ENCODE measurements around the gene ACTL6B.
"Not testable (repeated sequence)": the region's sequence is repeated elsewhere in the genome, so short reads cannot be mapped to it uniquely, and the experiment has no call there.

Gene ACTL6B

GRCh38 chr7:100671353-100672327 is 15.4 kb upstream of the ACTL6B start:
- DNase-seq (ENCODE audit: low read depth) = no peak

GRCh38 chr7:100670074-100670473 is 13.8 kb upstream of the ACTL6B start:
- DNase-seq (ENCODE audit: low read depth) = no peak

- DNase-seq (ENCODE audit: low read depth) = not testable (repeated sequence)
Observed at GRCh38 chr7:100669106-100669505, 12.9 kb upstream of the ACTL6B start.

- no peak for DNase-seq (ENCODE audit: low read depth)
Observed at GRCh38 chr7:100668069-100668449, 11.8 kb upstream of the ACTL6B start.

- no peak for DNase-seq (ENCODE audit: low read depth)
Observed at GRCh38 chr7:100667331-100668068, 11.3 kb upstream of the ACTL6B start.

GRCh38 chr7:100665168-100665726 is 9.0 kb upstream of the ACTL6B start:
- DNase-seq (ENCODE audit: low read depth) = no peak

GRCh38 chr7:100662194-100662776 is 6.0 kb upstream of the ACTL6B start:
- not testable (repeated sequence) for DNase-seq (ENCODE audit: low read depth)

GRCh38 chr7:100654908-100655831 is 1.1 kb downstream of the ACTL6B start:
- no peak for DNase-seq (ENCODE audit: low read depth)

GRCh38 chr7:100649826-100650565 is 6.3 kb downstream of the ACTL6B start:
- no peak for DNase-seq (ENCODE audit: low read depth)

GRCh38 chr7:100642534-100642907 is 13.7 kb downstream of the ACTL6B start:
- no peak for DNase-seq (ENCODE audit: low read depth)

GRCh38 chr7:100641860-100642533 is 14.3 kb downstream of the ACTL6B start:
- DNase-seq (ENCODE audit: low read depth) = no peak

GRCh38 chr7:100641463-100641859 is 14.8 kb downstream of the ACTL6B start, which contains the start of gene TFR2:
Gene TFR2 (minus strand): TSS chr7:100641552. CDS start chr7:100641509, 43 bp downstream.
- no peak for DNase-seq (ENCODE audit: low read depth)

GRCh38 chr7:100640517-100641440 is 15.5 kb downstream of the ACTL6B start:
- no peak for DNase-seq (ENCODE audit: low read depth)

GRCh38 chr7:100639995-100640516 is 16.2 kb downstream of the ACTL6B start:
- no peak for DNase-seq (ENCODE audit: low read depth)

GRCh38 chr7:100632951-100633717 is 23.1 kb downstream of the ACTL6B start:
- DNase-seq (ENCODE audit: low read depth) = no peak

- DNase-seq (ENCODE audit: low read depth) = no peak
Observed at GRCh38 chr7:100630066-100630465, 26.2 kb downstream of the ACTL6B start.

- peak; percentile 50 for DNase-seq (ENCODE audit: low read depth)
Observed at GRCh38 chr7:100629117-100629716, 27.0 kb downstream of the ACTL6B start.
